Measurements from ENCODE around the gene PTPRD. TPM values are rescaled to one million over a fixed set of nuclear protein-coding genes. Genes with fewer than 3 reads are reported as not detected.

PTPRD gene
- total RNA-seq, 1 experiment from 2014 or later: 0.02 TPM

GRCh38 chr9:10614196-10614800 is 1.5 kb upstream of the PTPRD start:
- ChIA-PET RAD21 (ENCODE audit: low non-redundant PET in 1 of 2, low total read pairs in 2 of 2, uncharacterized antibody in 2 of 2, unreplicated experiment in 2 of 2) (no interaction called here), POLR2A (no interaction called here), CTCF (no interaction called here)
- intact Hi-C loops (cut with micrococcal nuclease): no loop called here
- TF ChIP-seq ATF3 (IDR thresholded peaks at IDR 0.05) (no peak), POLR2AphosphoS5 (IDR thresholded peaks at IDR 0.05; ENCODE audit: low read depth, low read length) (no peak), JUND (IDR thresholded peaks at IDR 0.05) (no peak), ZBTB33 (IDR thresholded peaks at IDR 0.05; ENCODE audit: extremely low read depth, insufficient replicate concordance, low read length) (no peak), CTCF (IDR thresholded peaks at IDR 0.05 in 2 of 3, conservative IDR thresholded peaks at IDR 0.05 in 1 of 3; ENCODE audit: borderline replicate concordance in 1 of 3, insufficient read depth in 1 of 3, low read depth in 2 of 3, low read length in 2 of 3) (no peak)
- BruUV-seq (replicated peaks): no TSS peak
- Histone ChIP-seq H3K27ac (ENCODE audit: low read depth, low read length) (no peak overlapping the region), H3K4me1 (ENCODE audit: control insufficient read depth in 1 of 2, insufficient read depth in 2 of 2, low read length in 2 of 2) (no peaks in the 10 kb centered on the region), H3K9me2 (ENCODE audit: insufficient read depth) (no peaks in the 10 kb centered on the region), H3K27me3 (ENCODE audit: insufficient read depth, low read length) (no peaks in the 10 kb centered on the region), H4K20me1 (ENCODE audit: insufficient read depth) (no peaks in the 10 kb centered on the region), H2AFZ (ENCODE audit: low read depth, low read length, poor library complexity, severe bottlenecking) (no peak overlapping the region), H3K4me3 (replicated peaks in 1 of 2; ENCODE audit: low read depth in 1 of 2, low read length in 2 of 2) (no peak overlapping the region), H3K4me2 (ENCODE audit: low read length) (no peak overlapping the region), H3K9ac (ENCODE audit: low read length) (no peak overlapping the region), H3K36me3 (ENCODE audit: control insufficient read depth in 1 of 2, insufficient read depth in 2 of 2, low read length in 2 of 2) (no peaks in the 10 kb centered on the region), H3K79me2 (ENCODE audit: insufficient read depth, low read length) (no peaks in the 10 kb centered on the region), H3K9me3 (ENCODE audit: control insufficient read depth in 1 of 2, insufficient read depth in 1 of 2, low read depth in 1 of 2, low read length in 2 of 2) (peaks cover 4 to 5% of the 10 kb centered on the region in 2 experiments; a peak in 3 of 4 replicates)
- no peak for DNase-seq (ENCODE audit: low read depth, low spot score)
- ATAC-seq: no peak
